SK-N-SH treated with all-trans-retinoic acid at 6 μM for 48 hours (cell line): ENCODE measurements around the gene FAM184B.

Source experiments
- ATAC-seq: fragments of 200-7000 bp; cut with Tn5 transposase; 3 replicates; pipeline ENCODE4 v1.9.1; 2020; ENCODE audit warnings: mild to moderate bottlenecking, moderate library complexity
- ARNTL ChIP-seq: fragments of 450-650 bp; formaldehyde crosslinking; IDR thresholded peaks from 2 replicates; pipeline ENCODE4 v1.5.0; 2020; ENCODE audit warnings: low read depth, mild to moderate bottlenecking, moderate library complexity, borderline replicate concordance
- BACH2 ChIP-seq: fragments of 250-450 bp; sonication (Bioruptor Pico); IDR thresholded peaks from 2 replicates; pipeline ENCODE4 v1.9.0; 2021; ENCODE audit warnings: mild to moderate bottlenecking, borderline replicate concordance
- CSDC2 ChIP-seq: fragments of 250-450 bp; sonication (Bioruptor Pico); IDR thresholded peaks from 2 replicates; pipeline ENCODE4 v1.5.0; 2020; ENCODE audit warnings: mild to moderate bottlenecking, moderate library complexity
- ESRRG ChIP-seq: fragments of 250-450 bp; sonication (Bioruptor Pico); IDR thresholded peaks from 2 replicates; pipeline ENCODE4 v1.6.1; 2021; ENCODE audit warnings: mild to moderate bottlenecking
- ISL1 ChIP-seq: fragments of 250-450 bp; sonication (Bioruptor Pico); IDR thresholded peaks from 2 replicates; pipeline ENCODE4 v2.1.2; 2022; ENCODE audit warnings: mild to moderate bottlenecking, moderate library complexity
- OSR1 ChIP-seq: fragments of 250-450 bp; sonication (Bioruptor Pico); IDR thresholded peaks from 2 replicates; pipeline ENCODE4 v1.8.0; 2022; ENCODE audit warnings: moderate library complexity, mild to moderate bottlenecking, inconsistent platforms
- POU6F1 ChIP-seq: fragments of 250-450 bp; sonication (Bioruptor Pico); IDR thresholded peaks from 2 replicates; pipeline ENCODE4 v1.8.0; 2021; ENCODE audit warnings: low read depth, mild to moderate bottlenecking, moderate library complexity, borderline replicate concordance
- PPARA ChIP-seq: fragments of 250-450 bp; sonication (Bioruptor Pico); IDR thresholded peaks from 2 replicates; pipeline ENCODE4 v1.5.0; 2020; ENCODE audit warnings: mild to moderate bottlenecking, borderline replicate concordance
- RARB ChIP-seq: fragments of 250-450 bp; sonication (Bioruptor Pico); IDR thresholded peaks from 2 replicates; pipeline ENCODE4 v1.8.0; 2021; ENCODE audit warnings: mild to moderate bottlenecking, moderate library complexity
- SNAI2 ChIP-seq: fragments of 250-450 bp; sonication (Bioruptor Pico); IDR thresholded peaks from 2 replicates; pipeline ENCODE4 v1.5.0; 2020; ENCODE audit warnings: mild to moderate bottlenecking, moderate library complexity
- TCF4 ChIP-seq: fragments of 250-450 bp; sonication (Bioruptor Pico); IDR thresholded peaks from 2 replicates; pipeline ENCODE4 v1.8.0; 2021; ENCODE audit warnings: mild to moderate bottlenecking, moderate library complexity, borderline replicate concordance
- TOX ChIP-seq: fragments of 250-450 bp; sonication (Bioruptor Pico); IDR thresholded peaks from 2 replicates; pipeline ENCODE4 v1.8.0; 2021; ENCODE audit warnings: mild to moderate bottlenecking, moderate library complexity, borderline replicate concordance
- TSHZ2 ChIP-seq: fragments of 250-450 bp; sonication (Bioruptor Pico); IDR thresholded peaks from 2 replicates; pipeline ENCODE4 v1.5.0; 2020; ENCODE audit warnings: mild to moderate bottlenecking, moderate library complexity
- ZC3H10 ChIP-seq: fragments of 250-450 bp; sonication (Bioruptor Pico); IDR thresholded peaks from 2 replicates; pipeline ENCODE4 v1.5.1; 2021; ENCODE audit warnings: mild to moderate bottlenecking, moderate library complexity
- ZFP3 ChIP-seq: fragments of 250-450 bp; sonication (Bioruptor Pico); IDR thresholded peaks from 2 replicates; pipeline ENCODE4 v1.5.0; 2020; ENCODE audit warnings: mild to moderate bottlenecking, moderate library complexity
- ZFP30 ChIP-seq: fragments of 450-650 bp; formaldehyde crosslinking; IDR thresholded peaks from 2 replicates; pipeline ENCODE4 v1.5.0; 2022; ENCODE audit warnings: mild to moderate bottlenecking, moderate library complexity
- ZNF70 ChIP-seq: fragments of 450-650 bp; formaldehyde crosslinking; IDR thresholded peaks from 2 replicates; pipeline ENCODE4 v1.5.0; 2020; ENCODE audit warnings: mild to moderate bottlenecking, moderate library complexity
- ZNF8 ChIP-seq: fragments of 450-650 bp; formaldehyde crosslinking; IDR thresholded peaks from 2 replicates; pipeline ENCODE4 v1.5.0; 2020; ENCODE audit warnings: mild to moderate bottlenecking, moderate library complexity
- TF ChIP-seq, protein P1 (sequence below): fragments of 250-450 bp; sonication (Bioruptor Pico); IDR thresholded peaks from 2 replicates; pipeline ENCODE4 v1.8.0; 2020; ENCODE audit warnings: mild to moderate bottlenecking, moderate library complexity, borderline replicate concordance
- TF ChIP-seq, protein P2 (sequence below): fragments of 250-450 bp; sonication (Bioruptor Pico); IDR thresholded peaks from 2 replicates; pipeline ENCODE4 v1.5.1; 2020; ENCODE audit warnings: low read depth, mild to moderate bottlenecking, moderate library complexity

Gene FAM184B

GRCh38 chr4:17701882-17702281 lies 79.5 kb downstream of the FAM184B start:
- no peak for ATAC-seq
- TF ChIP-seq ZFP3 = no peak
- TF ChIP-seq ISL1 = no peak
- TF ChIP-seq CSDC2 (CRISPR knock-in tag) = no peak
- no peak for TF ChIP-seq ZNF70 (CRISPR knock-in tag)
- no peak for TF ChIP-seq ZNF8
- TF ChIP-seq, protein P1, sequence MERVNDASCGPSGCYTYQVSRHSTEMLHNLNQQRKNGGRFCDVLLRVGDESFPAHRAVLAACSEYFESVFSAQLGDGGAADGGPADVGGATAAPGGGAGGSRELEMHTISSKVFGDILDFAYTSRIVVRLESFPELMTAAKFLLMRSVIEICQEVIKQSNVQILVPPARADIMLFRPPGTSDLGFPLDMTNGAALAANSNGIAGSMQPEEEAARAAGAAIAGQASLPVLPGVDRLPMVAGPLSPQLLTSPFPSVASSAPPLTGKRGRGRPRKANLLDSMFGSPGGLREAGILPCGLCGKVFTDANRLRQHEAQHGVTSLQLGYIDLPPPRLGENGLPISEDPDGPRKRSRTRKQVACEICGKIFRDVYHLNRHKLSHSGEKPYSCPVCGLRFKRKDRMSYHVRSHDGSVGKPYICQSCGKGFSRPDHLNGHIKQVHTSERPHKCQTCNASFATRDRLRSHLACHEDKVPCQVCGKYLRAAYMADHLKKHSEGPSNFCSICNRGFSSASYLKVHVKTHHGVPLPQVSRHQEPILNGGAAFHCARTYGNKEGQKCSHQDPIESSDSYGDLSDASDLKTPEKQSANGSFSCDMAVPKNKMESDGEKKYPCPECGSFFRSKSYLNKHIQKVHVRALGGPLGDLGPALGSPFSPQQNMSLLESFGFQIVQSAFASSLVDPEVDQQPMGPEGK (CRISPR knock-in tag) = no peak
- TF ChIP-seq TCF4 = no peak
- no peak for TF ChIP-seq ESRRG
- no peak for TF ChIP-seq TOX (CRISPR knock-in tag)
- TF ChIP-seq OSR1 (CRISPR knock-in tag) = no peak
- TF ChIP-seq TSHZ2 (CRISPR knock-in tag) = no peak
- no peak for TF ChIP-seq POU6F1 (CRISPR knock-in tag)
- TF ChIP-seq SNAI2 (CRISPR knock-in tag) = no peak
- TF ChIP-seq ARNTL (CRISPR knock-in tag) = no peak
- TF ChIP-seq BACH2 = no peak
- TF ChIP-seq ZC3H10 (CRISPR knock-in tag) = no peak

DNA sequence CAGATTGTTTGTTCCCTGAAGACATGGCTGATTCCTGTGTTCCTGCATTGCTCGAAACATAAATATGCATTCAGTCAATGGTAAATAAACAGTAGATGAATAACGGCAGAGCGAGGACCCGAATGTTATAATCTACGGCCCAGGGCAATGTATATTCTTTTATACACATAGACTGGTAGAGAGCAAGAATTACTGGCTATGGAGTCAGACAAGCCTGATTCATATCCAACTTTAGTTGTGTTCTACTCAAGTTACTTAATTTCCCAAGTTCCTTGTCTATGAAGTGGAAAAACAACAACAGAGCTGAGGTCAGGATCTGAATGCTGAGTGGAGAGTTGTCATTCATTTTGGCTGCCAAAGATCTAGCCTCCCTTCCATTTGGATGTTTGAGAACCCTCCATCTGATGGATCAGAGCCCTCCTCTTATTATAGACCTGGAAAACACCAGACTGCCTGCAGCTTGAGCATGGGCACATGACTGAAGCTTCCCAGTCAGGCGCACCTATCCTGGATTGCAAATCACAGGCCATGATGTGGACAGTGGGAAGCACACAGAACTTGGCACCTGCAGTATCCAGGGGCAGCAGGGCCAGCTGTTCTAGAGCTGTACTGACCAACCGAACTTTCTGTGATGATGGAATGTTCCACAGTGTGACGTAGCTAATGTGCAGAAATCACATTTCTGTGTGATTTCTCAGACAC lies 80.1 kb downstream of the FAM184B start:
- no peak for TF ChIP-seq TSHZ2 (CRISPR knock-in tag)
- no peak for TF ChIP-seq RARB (CRISPR knock-in tag)
- TF ChIP-seq, protein P2, sequence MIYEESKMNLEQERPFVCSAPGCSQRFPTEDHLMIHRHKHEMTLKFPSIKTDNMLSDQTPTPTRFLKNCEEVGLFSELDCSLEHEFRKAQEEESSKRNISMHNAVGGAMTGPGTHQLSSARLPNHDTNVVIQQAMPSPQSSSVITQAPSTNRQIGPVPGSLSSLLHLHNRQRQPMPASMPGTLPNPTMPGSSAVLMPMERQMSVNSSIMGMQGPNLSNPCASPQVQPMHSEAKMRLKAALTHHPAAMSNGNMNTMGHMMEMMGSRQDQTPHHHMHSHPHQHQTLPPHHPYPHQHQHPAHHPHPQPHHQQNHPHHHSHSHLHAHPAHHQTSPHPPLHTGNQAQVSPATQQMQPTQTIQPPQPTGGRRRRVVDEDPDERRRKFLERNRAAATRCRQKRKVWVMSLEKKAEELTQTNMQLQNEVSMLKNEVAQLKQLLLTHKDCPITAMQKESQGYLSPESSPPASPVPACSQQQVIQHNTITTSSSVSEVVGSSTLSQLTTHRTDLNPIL (CRISPR knock-in tag) = no peak
- no peak for TF ChIP-seq TOX (CRISPR knock-in tag)
- TF ChIP-seq TCF4 = no peak
- no peak for TF ChIP-seq POU6F1 (CRISPR knock-in tag)
- TF ChIP-seq ZFP3 = no peak
- no peak for TF ChIP-seq PPARA (CRISPR knock-in tag)
- TF ChIP-seq ZFP30 (CRISPR knock-in tag) = no peak
- TF ChIP-seq ZNF70 (CRISPR knock-in tag) = no peak
- no peak for ATAC-seq
